Hepatic stellate cell (primary cell): Measurements from ENCODE around the gene RUBCN.
"Not testable (repeated sequence)": the region's sequence is repeated elsewhere in the genome, so short reads cannot be mapped to it uniquely, and the experiment has no call there.

Source experiments
- DNase-seq: peaks from one replicate; pipeline ENCODE4 v3.0.0; 2011; ENCODE audit warnings: low spot score

Gene RUBCN

DNA sequence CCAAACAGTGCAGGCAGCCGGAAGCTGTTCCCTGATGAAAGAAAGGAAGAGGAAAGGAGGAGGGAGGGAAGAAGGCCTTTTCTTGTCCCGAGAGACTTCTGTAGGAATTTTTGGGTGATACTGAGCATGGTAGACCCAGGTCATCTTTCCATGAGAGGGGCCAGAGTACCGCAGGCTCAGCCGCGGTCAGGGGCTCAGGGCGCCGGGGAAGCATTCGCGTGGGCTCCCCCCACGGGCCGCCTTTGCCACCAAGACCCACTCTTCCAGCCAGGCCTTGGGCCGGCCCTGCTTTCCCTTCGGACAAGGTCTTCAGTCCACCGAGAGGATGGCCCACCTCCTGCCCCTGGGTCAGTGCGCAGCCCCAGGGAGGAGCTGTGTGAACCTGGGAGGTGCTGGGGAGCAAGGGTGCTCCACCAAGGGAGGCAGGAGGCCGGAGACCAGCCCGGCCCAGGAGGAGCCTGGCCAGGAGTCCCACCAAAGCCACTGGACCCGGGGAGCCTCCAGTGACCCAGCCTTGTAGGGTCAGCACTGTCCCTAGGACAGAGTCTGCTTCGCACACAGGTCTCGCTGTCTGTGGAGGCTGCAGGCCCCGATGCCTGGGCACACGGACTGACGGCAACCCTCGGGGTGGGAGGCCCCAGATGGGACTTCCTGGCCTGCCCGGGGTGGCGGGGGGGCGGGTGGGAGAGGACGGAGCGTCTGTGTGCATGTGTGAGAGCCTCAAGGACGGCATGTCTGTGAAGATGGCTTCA, 79.0 kb downstream of the RUBCN start:
- DNase-seq, result not testable (repeated sequence)

- not testable (repeated sequence) for DNase-seq
Measured at GRCh38 chr3:197656960-197657359, 79.7 kb downstream of the RUBCN start.

DNA sequence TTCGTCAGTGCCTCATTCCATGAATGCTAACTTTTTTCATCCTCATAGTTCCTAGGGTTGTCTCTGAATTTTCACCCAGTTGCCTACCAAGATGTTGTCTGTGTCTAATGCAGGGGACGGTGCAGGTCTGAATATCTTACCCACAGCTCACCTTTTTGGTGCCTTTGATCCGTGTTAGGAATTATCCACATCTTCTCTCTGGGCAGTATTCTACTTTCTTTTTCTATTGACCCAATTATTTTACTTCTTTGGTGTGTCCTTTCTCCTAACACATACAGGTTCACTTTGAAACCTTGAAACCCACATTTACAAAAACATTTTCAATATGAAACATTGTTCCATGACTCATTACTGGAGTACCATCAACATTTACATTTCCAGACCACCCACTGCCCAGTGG, 80.6 kb downstream of the RUBCN start:
- DNase-seq, result not testable (repeated sequence)

GRCh38 chr3:197654998-197655330, 81.7 kb downstream of the RUBCN start:
- not testable (repeated sequence) for DNase-seq

DNA sequence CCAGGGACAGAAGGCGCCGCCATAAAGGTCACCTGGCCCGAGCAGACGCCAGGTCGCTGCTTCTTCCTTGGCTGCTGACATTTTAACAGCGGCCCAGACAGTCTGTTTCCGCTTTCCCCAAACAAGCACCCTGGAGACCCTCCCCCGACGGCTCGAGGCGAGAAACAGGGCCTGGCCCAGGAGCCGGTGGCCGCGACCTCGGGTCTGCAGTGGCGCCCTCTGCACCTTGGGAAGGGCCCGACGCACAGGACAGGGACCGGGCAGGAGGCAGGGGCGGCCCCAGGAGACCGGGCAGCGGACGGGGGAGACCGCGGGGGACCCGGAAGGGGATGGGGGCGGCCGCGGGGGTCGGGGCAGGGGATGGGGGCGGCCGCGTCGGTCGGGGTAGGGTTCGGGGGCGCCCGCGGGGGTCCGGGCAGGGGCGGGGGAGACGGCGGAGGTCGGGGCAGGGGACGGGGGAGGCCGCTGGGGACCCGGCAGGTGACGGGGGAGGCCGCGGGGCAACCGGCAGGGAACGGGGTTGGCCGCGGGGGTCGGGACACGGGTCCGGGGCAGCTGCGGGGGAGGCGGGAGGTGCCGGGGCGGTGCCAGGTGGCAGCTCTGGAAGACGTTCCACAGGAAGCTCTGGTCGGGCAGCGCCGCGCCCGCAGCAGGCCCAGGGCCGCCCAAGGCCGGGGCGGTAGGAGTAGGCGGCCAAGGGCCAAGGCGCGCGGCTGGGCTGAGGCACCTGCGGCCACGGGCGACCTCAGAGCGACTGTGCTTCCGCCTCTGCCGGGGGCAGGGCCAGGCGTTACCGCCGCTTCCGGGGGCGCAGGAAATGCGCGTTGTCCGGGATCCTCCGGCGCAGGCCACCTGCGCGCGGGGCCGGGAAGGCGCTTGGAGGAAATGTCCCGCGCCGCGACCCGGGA, 82.4 kb downstream of the RUBCN start:
- DNase-seq, result not testable (repeated sequence)

- DNase-seq, result not testable (repeated sequence)
Measured at GRCh38 chr3:197652860-197653259, 83.8 kb downstream of the RUBCN start.

DNA sequence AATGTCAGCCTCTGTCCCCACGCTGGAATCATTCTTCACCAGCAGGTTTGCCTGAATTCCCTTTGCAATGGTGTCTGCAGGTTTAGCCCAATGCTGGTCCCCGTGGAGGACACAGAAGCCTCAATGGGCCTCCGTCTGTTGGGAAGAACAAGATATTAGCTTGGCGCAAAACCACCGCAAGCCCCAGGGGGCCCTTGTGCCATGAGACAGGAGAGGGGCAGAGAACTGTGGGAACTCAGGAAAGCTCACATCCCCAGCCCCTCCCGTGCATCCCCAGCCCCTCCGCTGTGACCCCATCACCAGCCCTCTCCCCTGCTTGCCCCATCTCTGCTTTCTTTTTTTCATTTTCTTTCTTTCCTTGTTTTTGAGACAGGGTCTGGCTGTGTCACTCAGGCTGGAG, 89.1 kb downstream of the RUBCN start:
- not testable (repeated sequence) for DNase-seq

DNA sequence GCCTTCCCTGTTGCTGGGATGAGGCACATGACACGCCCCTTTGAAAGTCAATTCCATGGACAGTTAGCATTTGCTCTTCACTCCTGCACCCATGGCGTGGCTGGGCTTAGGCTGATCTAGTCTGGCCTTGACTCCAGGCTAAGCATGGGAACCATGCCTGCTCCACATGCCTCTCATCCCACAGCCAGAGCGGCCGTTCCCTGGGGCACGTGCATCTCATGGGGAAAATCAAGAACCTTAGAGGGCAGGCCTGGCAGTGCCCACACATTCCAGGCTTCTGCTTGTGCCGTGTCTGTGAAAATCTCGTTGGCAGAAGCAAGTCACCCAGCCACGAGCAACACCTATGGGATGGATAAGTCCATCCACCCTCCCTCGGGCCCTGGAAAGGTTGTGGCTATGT, 89.5 kb downstream of the RUBCN start:
- DNase-seq, result not testable (repeated sequence)

DNA sequence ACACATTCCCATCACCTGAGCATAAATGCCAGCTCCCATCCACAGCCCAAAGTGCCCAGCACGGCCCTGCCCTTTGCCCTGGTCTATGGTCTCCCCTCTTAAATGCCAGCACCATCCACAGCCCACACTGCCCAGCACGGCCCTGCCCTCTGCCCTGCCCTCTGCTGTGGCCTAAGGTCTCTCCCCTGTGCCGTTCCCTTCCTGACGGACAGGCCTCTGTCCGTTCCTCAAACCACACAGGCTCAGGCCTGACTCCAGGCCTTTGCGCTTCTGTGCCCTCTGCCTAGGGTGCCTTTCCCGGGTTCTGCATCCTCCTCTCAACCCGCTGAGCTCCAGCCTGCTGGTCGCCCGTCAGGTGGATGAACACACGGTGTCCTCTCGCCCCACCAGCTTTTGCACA, 90.4 kb downstream of the RUBCN start:
- not testable (repeated sequence) for DNase-seq

GRCh38 chr3:197637556-197637955, 99.1 kb downstream of the RUBCN start:
- DNase-seq, result not testable (repeated sequence)

- DNase-seq, result not testable (repeated sequence)
Measured at GRCh38 chr3:197631989-197632388, 104.7 kb downstream of the RUBCN start.

- not testable (repeated sequence) for DNase-seq
Measured at GRCh38 chr3:197630766-197631165, 105.9 kb downstream of the RUBCN start.

GRCh38 chr3:197629286-197629685, 107.4 kb downstream of the RUBCN start:
- DNase-seq, result not testable (repeated sequence)

DNA sequence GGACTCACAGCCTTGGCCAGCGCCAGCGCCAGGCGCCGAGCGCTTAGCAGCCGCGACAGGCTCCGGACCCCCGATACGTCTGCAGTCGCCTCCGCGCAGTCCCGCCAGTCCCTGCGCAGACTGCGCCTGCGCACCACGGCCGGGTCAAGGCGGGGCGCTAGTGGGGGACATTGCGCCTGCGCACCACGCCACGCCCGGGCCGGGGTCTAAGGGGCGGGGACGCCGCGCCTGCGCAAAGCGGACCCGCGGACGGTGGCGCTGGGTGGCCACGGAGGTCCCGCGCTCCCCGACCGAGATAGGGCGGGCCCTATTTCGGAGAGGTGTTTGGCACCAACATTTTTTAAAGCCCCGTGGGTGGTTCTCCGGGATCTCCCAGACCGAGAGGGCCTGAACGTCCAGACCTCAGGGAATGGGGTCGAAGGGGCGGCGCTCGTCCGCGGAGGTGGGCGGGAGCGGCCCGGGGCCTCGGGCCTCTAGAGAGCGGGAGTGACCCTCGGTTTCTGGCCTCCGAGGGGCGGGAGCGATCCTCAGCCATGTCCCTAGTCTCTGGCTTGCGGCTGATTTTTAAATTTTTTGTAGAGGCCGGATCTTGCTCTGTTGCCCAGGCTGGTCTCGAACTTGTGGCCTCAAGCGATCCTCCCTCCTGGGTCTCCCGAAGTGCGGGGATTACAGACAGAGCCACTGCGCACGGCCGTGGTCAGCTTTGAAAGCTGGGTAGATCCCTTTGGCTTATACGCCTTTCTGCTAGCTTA, 108.8 kb downstream of the RUBCN start:
- DNase-seq, result peak; percentile 21

GRCh38 chr3:197627158-197627771, 109.4 kb downstream of the RUBCN start:
- DNase-seq, result not testable (repeated sequence)

DNA sequence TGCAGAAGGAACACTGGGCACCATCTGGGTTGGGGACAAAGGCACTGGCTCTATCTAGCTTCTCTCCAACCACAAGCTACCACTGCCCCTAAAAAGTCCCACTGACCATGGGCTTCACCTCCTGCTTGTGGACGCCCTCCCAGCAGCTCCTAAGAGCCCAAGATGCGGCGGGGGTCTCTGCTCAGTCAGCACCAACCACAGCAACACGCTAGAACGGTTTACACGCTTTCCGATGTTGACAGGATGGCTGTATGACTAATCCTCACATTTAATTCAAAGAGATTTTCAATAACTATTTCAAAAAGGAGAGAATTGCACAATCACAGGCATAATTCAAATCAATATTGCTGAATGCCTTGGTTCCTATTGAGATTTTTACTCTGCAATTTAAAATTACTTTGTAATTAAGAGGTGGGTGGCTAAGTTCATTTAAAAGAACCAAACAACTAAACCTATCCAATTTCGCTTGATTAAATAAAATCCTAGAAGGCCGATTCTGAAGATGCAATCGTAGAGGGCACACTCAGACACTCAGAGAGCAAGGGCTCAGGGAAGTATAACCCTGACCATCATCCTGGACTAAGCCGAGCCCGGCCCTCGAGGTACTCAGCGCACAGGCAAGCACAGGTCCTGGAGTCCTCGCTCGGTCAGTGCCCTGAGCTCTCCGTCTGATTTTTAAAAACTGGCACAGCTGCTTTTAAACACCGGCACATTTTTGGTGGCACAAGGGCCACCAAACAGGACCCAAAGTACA, 110.1 kb downstream of the RUBCN start:
- not testable (repeated sequence) for DNase-seq

GRCh38 chr3:197621478-197621877, 115.2 kb downstream of the RUBCN start:
- not testable (repeated sequence) for DNase-seq
